ENCODE results near the gene ADAM8. TPM values are rescaled to one million over a fixed set of nuclear protein-coding genes. Genes with fewer than 3 reads are reported as not detected.

The ADAM8 gene
- polyA plus RNA-seq, 1 donor from 2014 or later = 6.4 TPM

DNA sequence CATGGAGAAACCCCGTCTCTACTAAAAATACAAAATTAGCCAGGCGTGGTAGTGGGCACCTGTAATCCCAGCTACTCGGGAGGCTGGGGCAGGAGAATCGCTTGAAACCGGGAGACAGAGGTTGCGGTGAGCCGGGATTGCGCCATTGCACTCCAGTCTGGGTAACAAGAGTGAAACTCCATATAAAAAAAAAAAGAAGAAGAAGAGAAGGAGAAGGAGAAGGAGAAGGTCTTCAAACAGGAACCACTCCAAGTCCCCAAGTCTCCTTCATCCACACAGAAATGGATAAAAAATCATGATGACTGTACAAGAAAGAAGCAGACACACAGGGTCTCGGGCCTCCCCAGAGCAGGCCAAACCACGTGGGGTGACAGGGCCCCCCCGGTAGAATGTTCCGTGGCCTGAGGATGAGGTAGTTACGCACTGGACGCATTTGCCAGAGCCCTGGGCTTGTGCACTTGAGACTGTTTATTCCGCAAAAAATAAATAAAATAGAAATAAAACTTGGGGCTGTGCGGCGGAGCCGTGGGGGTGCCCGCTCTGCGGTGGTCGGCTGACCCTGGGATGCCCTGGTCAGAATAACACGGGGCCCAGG lies 23.2 kb downstream of the ADAM8 start:
- no peaks in the 10 kb centered on the region for H3K79me2 ChIP-seq (replicated peaks; ENCODE audit: insufficient read depth, low read length)
- no peak overlapping the region for H3K4me2 ChIP-seq (ENCODE audit: low read length)
- H3K27ac ChIP-seq (ENCODE audit: low read length) = no peak overlapping the region
- no peaks in the 10 kb centered on the region for H3K27me3 ChIP-seq (ENCODE audit: insufficient read depth, low read depth, low read length)
- H2AFZ ChIP-seq (ENCODE audit: low read depth, low read length) = no peak overlapping the region
- H3K9me3 ChIP-seq (ENCODE audit: low read length) = no peaks in the 10 kb centered on the region
- H3F3A ChIP-seq (ENCODE audit: insufficient read depth, low read length, poor library complexity, severe bottlenecking) = no peaks in the 10 kb centered on the region
- H3K9ac ChIP-seq (ENCODE audit: low read length) = no peak overlapping the region
- H4K20me1 ChIP-seq (ENCODE audit: insufficient read depth) = no peaks in the 10 kb centered on the region
- no peaks in the 10 kb centered on the region for H3K36me3 ChIP-seq (ENCODE audit: insufficient read depth, low read length)
- no peak for TF ChIP-seq TAF1 (IDR thresholded peaks at IDR 0.05; ENCODE audit: low read depth)
- no peak for TF ChIP-seq REST (IDR thresholded peaks at IDR 0.05; ENCODE audit: borderline replicate concordance)
- TF ChIP-seq POLR2AphosphoS5 (IDR thresholded peaks at IDR 0.05) = no peak
- TF ChIP-seq SMC3 (conservative IDR thresholded peaks at IDR 0.05; ENCODE audit: poor library complexity) = no peak
- TF ChIP-seq EZH2 (IDR thresholded peaks at IDR 0.05; ENCODE audit: borderline replicate concordance, insufficient read depth, low read length, poor library complexity, severe bottlenecking) = no peak
- no peak for TF ChIP-seq EP300 (conservative IDR thresholded peaks at IDR 0.05; ENCODE audit: poor library complexity, severe bottlenecking)
- TF ChIP-seq RAD21 (conservative IDR thresholded peaks at IDR 0.05) = no peak
- no peak for TF ChIP-seq MXI1 (conservative IDR thresholded peaks at IDR 0.05; ENCODE audit: poor library complexity, severe bottlenecking)
- TF ChIP-seq, protein P1, sequence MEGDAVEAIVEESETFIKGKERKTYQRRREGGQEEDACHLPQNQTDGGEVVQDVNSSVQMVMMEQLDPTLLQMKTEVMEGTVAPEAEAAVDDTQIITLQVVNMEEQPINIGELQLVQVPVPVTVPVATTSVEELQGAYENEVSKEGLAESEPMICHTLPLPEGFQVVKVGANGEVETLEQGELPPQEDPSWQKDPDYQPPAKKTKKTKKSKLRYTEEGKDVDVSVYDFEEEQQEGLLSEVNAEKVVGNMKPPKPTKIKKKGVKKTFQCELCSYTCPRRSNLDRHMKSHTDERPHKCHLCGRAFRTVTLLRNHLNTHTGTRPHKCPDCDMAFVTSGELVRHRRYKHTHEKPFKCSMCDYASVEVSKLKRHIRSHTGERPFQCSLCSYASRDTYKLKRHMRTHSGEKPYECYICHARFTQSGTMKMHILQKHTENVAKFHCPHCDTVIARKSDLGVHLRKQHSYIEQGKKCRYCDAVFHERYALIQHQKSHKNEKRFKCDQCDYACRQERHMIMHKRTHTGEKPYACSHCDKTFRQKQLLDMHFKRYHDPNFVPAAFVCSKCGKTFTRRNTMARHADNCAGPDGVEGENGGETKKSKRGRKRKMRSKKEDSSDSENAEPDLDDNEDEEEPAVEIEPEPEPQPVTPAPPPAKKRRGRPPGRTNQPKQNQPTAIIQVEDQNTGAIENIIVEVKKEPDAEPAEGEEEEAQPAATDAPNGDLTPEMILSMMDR (IDR thresholded peaks at IDR 0.05; ENCODE audit: poor library complexity, severe bottlenecking) = no peak
- H3K4me3 ChIP-seq (ENCODE audit: low read length) = no peak overlapping the region
- no peaks in the 10 kb centered on the region for H3K9me2 ChIP-seq (ENCODE audit: insufficient read depth, low read length)

DNA sequence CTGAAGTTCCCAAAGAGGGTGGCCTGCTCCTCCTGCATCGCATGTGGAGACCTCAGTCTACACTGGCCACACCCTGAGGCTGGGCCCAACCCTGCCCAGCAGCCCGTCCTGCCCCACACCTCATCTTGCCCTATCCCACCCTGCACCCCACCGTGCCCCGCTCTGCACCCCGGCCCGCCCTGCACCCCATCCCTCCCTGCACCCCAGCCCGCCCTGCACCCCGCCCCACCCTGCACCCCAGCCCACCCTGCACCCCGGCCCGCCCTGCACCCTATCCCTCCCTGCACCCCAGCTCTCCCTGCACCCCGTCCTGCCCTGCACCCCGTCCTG lies 24.5 kb downstream of the ADAM8 start:
- Histone ChIP-seq H3K27ac (ENCODE audit: low read length) (no peak overlapping the region), H3K4me3 (ENCODE audit: low read length) (no peak overlapping the region), H3K9me2 (ENCODE audit: insufficient read depth, low read length) (no peaks in the 10 kb centered on the region), H3K27me3 (ENCODE audit: insufficient read depth, low read depth, low read length) (no peaks in the 10 kb centered on the region), H4K20me1 (ENCODE audit: insufficient read depth) (no peaks in the 10 kb centered on the region), H3K79me2 (replicated peaks; ENCODE audit: insufficient read depth, low read length) (no peaks in the 10 kb centered on the region), H3K36me3 (ENCODE audit: insufficient read depth, low read length) (no peaks in the 10 kb centered on the region), H3K9ac (ENCODE audit: low read length) (no peak overlapping the region), H3K9me3 (ENCODE audit: low read length) (no peaks in the 10 kb centered on the region), H2AFZ (ENCODE audit: low read depth, low read length) (no peak overlapping the region), H3F3A (ENCODE audit: insufficient read depth, low read length, poor library complexity, severe bottlenecking) (no peaks in the 10 kb centered on the region), H3K4me2 (ENCODE audit: low read length) (no peak overlapping the region)
- TF ChIP-seq RAD21 (conservative IDR thresholded peaks at IDR 0.05) (no peak), POLR2AphosphoS5 (IDR thresholded peaks at IDR 0.05) (no peak), EP300 (conservative IDR thresholded peaks at IDR 0.05; ENCODE audit: poor library complexity, severe bottlenecking) (no peak), REST (IDR thresholded peaks at IDR 0.05; ENCODE audit: borderline replicate concordance) (no peak), TAF1 (IDR thresholded peaks at IDR 0.05; ENCODE audit: low read depth) (no peak), MXI1 (conservative IDR thresholded peaks at IDR 0.05; ENCODE audit: poor library complexity, severe bottlenecking) (no peak), SMC3 (conservative IDR thresholded peaks at IDR 0.05; ENCODE audit: poor library complexity) (no peak), EZH2 (IDR thresholded peaks at IDR 0.05; ENCODE audit: borderline replicate concordance, insufficient read depth, low read length, poor library complexity, severe bottlenecking) (no peak)
- TF ChIP-seq, protein P1 (IDR thresholded peaks at IDR 0.05; ENCODE audit: poor library complexity, severe bottlenecking) = no peak
